Immature natural killer cell (primary cell): ENCODE results near the gene SPTBN5. TPM values are rescaled to one million over a fixed set of nuclear protein-coding genes. Genes with fewer than 3 reads are reported as not detected.

Source experiments
- DNase-seq, 3 donors: peaks; one replicate each; pipeline ENCODE4 v3.0.0; 2022; ENCODE audit warnings: mixed read lengths in 1 of 3
- H3K27ac Mint-ChIP-seq, 6 donors: one replicate each; pipeline ENCODE4 v1.8.0; 2020; ENCODE audit warnings: mixed read lengths in 6 of 6, mild to moderate bottlenecking in 5 of 6, inconsistent platforms in 4 of 6, moderate library complexity in 3 of 6
- H3K27me3 Mint-ChIP-seq, 3 donors: one replicate each; pipeline ENCODE4 v1.8.0; 2020 to 2021; ENCODE audit warnings: low read depth in 3 of 3, mild to moderate bottlenecking in 3 of 3, mixed read lengths in 3 of 3, moderate library complexity in 3 of 3, inconsistent platforms in 1 of 3
- H3K36me3 Mint-ChIP-seq, 3 donors: one replicate each; pipeline ENCODE4 v1.8.0; 2020; ENCODE audit warnings: mixed read lengths in 3 of 3, inconsistent platforms in 2 of 3, mild to moderate bottlenecking in 2 of 3
- H3K4me1 Mint-ChIP-seq, 2 donors: one replicate each; pipeline ENCODE4 v1.8.0; 2020; ENCODE audit warnings: inconsistent platforms in 2 of 2, mild to moderate bottlenecking in 2 of 2, mixed read lengths in 2 of 2, moderate library complexity in 1 of 2
- H3K4me3 Mint-ChIP-seq, 5 donors: one replicate each; pipeline ENCODE4 v1.8.0; 2020; ENCODE audit warnings: mild to moderate bottlenecking in 5 of 5, mixed read lengths in 5 of 5, inconsistent platforms in 3 of 5, moderate library complexity in 3 of 5
- H3K9me3 Mint-ChIP-seq, 6 donors: one replicate each; pipeline ENCODE4 v1.8.0; 2020; ENCODE audit warnings: mild to moderate bottlenecking in 6 of 6, mixed read lengths in 6 of 6, inconsistent platforms in 4 of 6, moderate library complexity in 3 of 6
- polyA plus RNA-seq, 3 donors: library from polyadenylated mRNA; unstranded; fragments of 300-500 nt; fragmentation: Illumina TruSeq; gene quantifications; one replicate each; pipeline ENCODE4 v1.2.3, GENCODE V29; 2021

Gene SPTBN5
- polyA plus RNA-seq, 3 donors from 2014 or later: 0.06 TPM; not detected in 2

- Mint-ChIP-seq H3K36me3 (no peaks in the 10 kb centered on the region), H3K27ac (peak overlapping the region; percentile 59 to 100 (median 98)), H3K27me3 (peaks cover 3 to 22% (median 5%) of the 10 kb centered on the region in 3 donors), H3K9me3 (no peaks in the 10 kb centered on the region), H3K4me1 (peaks cover 45 to 48% of the 10 kb centered on the region in 2 donors), H3K4me3 (no peak overlapping the region)
- DNase-seq: no peak
Measured at GRCh38 chr15:41932511-41933289, 38.8 kb upstream of the SPTBN5 start.

DNA sequence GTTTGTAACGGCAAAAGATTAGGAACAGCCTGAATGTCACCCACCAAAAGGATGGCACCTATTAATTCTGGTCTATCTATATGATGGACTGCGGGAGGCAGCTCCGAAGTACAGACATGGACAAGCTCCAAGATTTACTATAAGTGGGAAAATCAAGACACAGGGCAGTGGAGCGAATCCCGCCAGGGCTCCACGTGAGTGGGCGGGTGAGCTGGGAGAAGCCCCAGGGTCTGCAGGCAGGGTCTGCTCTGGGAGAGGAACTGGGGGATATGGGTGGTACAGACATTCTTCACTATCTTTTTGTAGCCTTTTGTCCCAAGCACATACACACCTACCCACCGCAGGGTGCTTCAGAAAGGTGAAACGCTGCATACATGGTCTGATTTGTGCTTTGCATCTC, 38.2 kb upstream of the SPTBN5 start:
- Mint-ChIP-seq H3K27ac (peak overlapping the region in 2 of 6 donors; percentile 76 to 100), H3K4me1 (peaks cover 39 to 42% of the 10 kb centered on the region in 2 donors), H3K4me3 (no peak overlapping the region), H3K36me3 (no peaks in the 10 kb centered on the region), H3K9me3 (no peaks in the 10 kb centered on the region), H3K27me3 (peaks cover 3 to 19% (median 5%) of the 10 kb centered on the region in 3 donors)
- no peak for DNase-seq

- Mint-ChIP-seq H3K36me3 (no peaks in the 10 kb centered on the region), H3K4me1 (peaks cover 38 to 42% of the 10 kb centered on the region in 2 donors), H3K27ac (no peak overlapping the region), H3K27me3 (peaks cover 2 to 10% (median 3%) of the 10 kb centered on the region in 3 donors), H3K4me3 (no peak overlapping the region), H3K9me3 (no peaks in the 10 kb centered on the region)
- no peak for DNase-seq
Measured at GRCh38 chr15:41930867-41931222, 37.0 kb upstream of the SPTBN5 start.

DNA sequence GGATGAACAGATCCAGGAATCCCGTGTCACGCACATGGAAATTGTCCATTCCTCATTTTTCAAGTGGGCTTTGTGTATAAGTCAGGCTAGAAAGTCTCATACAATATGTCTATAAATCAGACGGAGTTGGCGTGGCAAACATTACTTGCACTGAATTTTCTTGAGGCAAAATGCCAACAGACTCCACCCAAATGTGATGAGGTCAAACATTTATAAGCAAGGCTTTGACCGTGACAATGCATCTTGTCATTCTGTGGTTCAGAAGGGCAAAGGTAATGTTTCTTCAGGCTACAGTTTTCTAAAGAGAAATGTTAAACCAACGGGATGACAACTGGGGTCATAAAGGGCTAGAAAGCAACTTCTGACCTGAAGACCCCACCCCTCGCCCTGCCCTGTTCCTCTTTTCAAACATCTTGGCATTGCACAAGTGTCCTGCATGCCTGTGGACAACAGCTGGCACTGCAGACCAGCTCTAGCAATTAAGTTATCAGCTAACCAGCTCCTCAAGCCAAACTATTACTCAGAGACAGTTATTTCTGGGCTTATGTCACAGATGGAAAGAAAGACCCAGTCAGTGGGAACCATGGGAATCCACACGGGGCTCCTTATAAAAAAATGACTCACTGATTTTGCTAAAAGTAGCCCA, 36.5 kb upstream of the SPTBN5 start:
- no peaks in the 10 kb centered on the region for H3K36me3 Mint-ChIP-seq
- no peak for DNase-seq
- H3K4me1 Mint-ChIP-seq: peaks cover 33 to 37% of the 10 kb centered on the region in 2 donors
- H3K27ac Mint-ChIP-seq: no peak overlapping the region
- no peaks in the 10 kb centered on the region for H3K9me3 Mint-ChIP-seq
- H3K27me3 Mint-ChIP-seq: peaks cover 0 to 5% (median 3%) of the 10 kb centered on the region in 3 donors
- H3K4me3 Mint-ChIP-seq: no peak overlapping the region

DNA sequence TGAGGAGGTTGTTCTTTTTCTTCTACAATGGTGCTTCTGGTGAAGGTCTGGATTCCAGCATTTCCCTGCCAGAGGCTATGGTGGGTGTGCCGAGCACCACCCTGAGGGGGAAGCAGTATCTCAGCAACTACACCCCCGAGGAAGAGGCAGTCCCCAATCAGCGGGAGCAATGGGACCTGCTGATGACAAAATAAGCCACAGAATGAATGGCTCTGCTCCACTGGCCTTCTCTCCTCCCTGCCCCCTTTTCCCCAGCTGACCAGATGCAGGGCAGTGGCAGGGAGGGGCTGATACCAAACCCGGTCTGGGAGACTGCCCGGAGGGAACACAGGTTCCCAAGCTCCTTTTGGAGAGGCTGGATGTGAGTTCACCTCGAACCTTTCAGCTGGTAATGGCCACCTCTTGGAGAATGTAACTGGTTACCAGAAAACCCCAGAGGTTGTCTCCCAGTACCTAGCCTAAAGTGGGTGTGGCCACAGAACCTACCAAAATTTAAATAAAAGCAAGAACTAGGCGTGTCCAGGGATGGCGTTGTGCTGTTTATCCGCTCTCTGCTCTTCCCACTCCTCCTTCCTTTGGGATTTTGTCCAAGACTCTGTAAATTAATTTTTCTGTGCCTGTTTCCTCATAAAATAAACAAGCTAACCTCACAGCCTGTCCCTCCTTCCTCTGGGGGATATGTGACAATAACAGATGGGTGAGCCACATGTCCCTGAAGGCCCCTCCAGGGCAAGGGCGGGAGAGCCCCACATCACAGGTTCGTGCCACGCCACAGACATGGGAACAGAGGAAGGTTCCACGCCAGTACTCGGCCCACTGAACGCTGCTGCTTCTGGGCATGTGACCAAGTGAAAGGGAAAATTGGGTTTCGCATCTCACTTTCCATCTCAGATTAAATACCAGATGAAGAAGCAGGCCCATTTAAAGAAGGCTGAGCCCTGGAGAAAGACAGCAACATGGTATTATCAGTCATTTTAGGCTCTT, 35.1 kb upstream of the SPTBN5 start:
- peaks cover 0 to 4% (median 3%) of the 10 kb centered on the region in 3 donors for H3K36me3 Mint-ChIP-seq
- H3K4me3 Mint-ChIP-seq: no peak overlapping the region
- DNase-seq: no peak
- H3K27me3 Mint-ChIP-seq: peaks cover 0 to 2% (median 0%) of the 10 kb centered on the region in 3 donors
- H3K9me3 Mint-ChIP-seq: no peaks in the 10 kb centered on the region
- H3K4me1 Mint-ChIP-seq: peaks cover 18 to 23% of the 10 kb centered on the region in 2 donors
- H3K27ac Mint-ChIP-seq: peak overlapping the region in 2 of 6 donors; percentile 30 to 41

DNA sequence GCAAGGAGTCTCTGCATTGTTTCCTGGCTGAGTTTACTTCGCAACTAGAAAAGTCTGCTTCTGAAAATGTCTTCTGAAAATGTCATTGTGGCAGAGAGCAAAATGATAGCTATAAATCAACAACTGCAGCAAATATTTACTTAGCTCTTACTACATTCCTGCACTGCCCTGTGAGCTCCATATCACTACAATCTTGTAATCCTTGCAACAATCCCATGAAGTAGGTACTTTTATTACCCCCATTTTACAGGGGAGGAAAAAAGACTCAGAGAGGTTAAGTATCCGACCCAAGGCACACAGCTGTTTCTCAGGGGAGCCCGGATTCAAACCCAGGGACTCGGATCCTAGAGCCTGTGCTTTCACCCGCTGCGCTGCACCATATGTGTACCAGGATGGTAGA, 34.2 kb upstream of the SPTBN5 start:
- H3K9me3 Mint-ChIP-seq: no peaks in the 10 kb centered on the region
- H3K27me3 Mint-ChIP-seq: peaks cover 0 to 2% (median 0%) of the 10 kb centered on the region in 3 donors
- peak overlapping the region in 2 of 6 donors; percentile 7 to 24 for H3K27ac Mint-ChIP-seq
- no peak overlapping the region for H3K4me3 Mint-ChIP-seq
- H3K36me3 Mint-ChIP-seq: peaks cover 0 to 4% (median 3%) of the 10 kb centered on the region in 3 donors
- no peak for DNase-seq
- H3K4me1 Mint-ChIP-seq: peaks cover 11 to 15% of the 10 kb centered on the region in 2 donors

- Mint-ChIP-seq H3K4me3 (no peak overlapping the region), H3K4me1 (peaks cover 11 to 12% of the 10 kb centered on the region in 2 donors), H3K9me3 (no peaks in the 10 kb centered on the region), H3K36me3 (peaks cover 0 to 8% (median 4%) of the 10 kb centered on the region in 3 donors), H3K27me3 (peaks cover 0 to 2% (median 0%) of the 10 kb centered on the region in 3 donors), H3K27ac (peak overlapping the region in 1 of 6 donors; percentile 24)
- DNase-seq: no peak
Measured at GRCh38 chr15:41927536-41927935, 33.7 kb upstream of the SPTBN5 start.

- peaks cover 11 to 12% of the 10 kb centered on the region in 2 donors for H3K4me1 Mint-ChIP-seq
- H3K4me3 Mint-ChIP-seq: peak overlapping the region in 2 of 5 donors; percentile 5 to 57
- no peak for DNase-seq
- no peaks in the 10 kb centered on the region for H3K9me3 Mint-ChIP-seq
- H3K36me3 Mint-ChIP-seq: peaks cover 0 to 10% (median 4%) of the 10 kb centered on the region in 3 donors
- H3K27me3 Mint-ChIP-seq: peaks cover 0 to 9% (median 0%) of the 10 kb centered on the region in 3 donors
- H3K27ac Mint-ChIP-seq: peak overlapping the region; percentile 7 to 75 (median 46)
Measured at GRCh38 chr15:41926185-41927056, 32.6 kb upstream of the SPTBN5 start.

DNA sequence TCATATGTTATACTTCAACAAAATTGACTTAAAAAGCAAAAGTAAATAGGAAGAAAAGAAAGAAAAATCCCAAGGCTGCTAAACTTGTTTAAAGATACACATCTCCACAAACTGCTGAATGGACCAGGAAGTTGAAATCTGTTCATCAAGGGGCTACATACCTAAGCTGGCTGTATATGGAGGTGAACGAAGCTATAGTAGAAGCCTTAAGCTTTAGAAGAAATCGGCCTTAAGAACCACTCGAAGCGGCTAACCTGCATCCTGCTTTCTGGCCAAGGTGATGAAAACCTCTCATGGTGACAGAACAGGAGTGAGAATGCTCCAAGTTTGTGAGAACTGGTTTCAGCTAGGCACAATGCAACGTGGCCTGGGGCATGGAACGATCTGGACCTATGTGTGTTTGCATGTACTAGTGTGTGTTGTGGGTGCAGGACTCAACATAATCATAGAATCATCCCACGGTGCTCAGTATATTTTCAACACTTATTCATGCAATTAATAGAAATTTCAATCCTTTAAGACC, 31.3 kb upstream of the SPTBN5 start:
- peaks cover 0 to 10% (median 4%) of the 10 kb centered on the region in 3 donors for H3K36me3 Mint-ChIP-seq
- H3K4me3 Mint-ChIP-seq: no peak overlapping the region
- DNase-seq: no peak
- peaks cover 0 to 9% (median 0%) of the 10 kb centered on the region in 3 donors for H3K27me3 Mint-ChIP-seq
- H3K9me3 Mint-ChIP-seq: no peaks in the 10 kb centered on the region
- peaks cover 11 to 12% of the 10 kb centered on the region in 2 donors for H3K4me1 Mint-ChIP-seq
- no peak overlapping the region for H3K27ac Mint-ChIP-seq

DNA sequence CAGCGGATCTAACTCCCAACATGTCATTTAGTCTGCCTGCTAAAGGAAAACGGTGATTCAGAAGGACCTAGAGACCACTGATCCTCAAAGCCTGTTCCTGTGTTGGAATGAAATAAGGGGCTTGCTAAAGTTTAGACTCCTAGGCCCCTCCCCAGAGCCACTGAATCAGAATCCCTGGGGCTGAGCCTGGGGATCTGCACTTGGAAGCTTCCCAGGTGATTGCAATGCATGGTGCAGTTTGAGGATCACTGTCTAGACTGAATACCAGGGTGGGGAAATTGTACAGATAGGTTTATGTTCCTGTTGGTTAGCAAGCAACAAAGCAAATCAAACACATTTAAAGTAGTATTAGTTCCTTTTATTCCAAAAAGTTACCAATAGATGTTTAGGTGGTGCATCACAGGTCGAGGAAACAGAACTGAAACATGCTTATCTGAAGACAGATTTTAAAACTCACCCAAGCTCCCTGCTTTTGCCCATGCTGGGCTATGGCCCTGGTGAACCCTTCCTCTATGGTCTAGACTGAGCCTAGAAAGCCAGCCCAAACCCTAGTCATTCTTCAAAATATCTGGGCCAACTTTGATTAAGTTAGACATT, 29.6 kb upstream of the SPTBN5 start:
- Mint-ChIP-seq H3K9me3 (no peaks in the 10 kb centered on the region), H3K27me3 (peaks cover 0 to 9% (median 1%) of the 10 kb centered on the region in 3 donors), H3K4me3 (no peak overlapping the region), H3K36me3 (peaks cover 0 to 10% (median 4%) of the 10 kb centered on the region in 3 donors), H3K27ac (no peak overlapping the region), H3K4me1 (peaks cover 11 to 12% of the 10 kb centered on the region in 2 donors)
- DNase-seq: no peak

DNA sequence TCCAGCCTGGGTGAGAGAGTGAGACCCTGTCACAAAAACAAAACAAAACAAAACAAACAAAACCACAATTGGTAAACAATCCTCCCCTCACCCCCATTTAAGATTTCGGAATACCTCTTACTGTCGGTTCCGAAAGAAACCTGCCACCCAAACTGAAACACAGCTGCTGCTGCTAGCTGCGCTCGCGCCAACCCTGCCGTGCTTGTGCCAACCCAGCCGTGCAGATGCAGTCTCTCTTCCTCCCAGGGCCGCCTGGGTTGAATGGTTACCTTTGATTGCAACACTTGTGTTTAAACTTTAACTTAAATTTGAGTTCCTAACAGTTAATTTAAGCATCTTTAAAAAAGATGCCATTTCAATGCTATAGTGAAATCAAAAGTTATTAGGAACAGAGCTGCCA, 28.5 kb upstream of the SPTBN5 start:
- Mint-ChIP-seq H3K27me3 (peaks cover 0 to 9% (median 3%) of the 10 kb centered on the region in 3 donors), H3K4me1 (peaks cover 11 to 12% of the 10 kb centered on the region in 2 donors), H3K4me3 (no peak overlapping the region), H3K27ac (peak overlapping the region in 1 of 6 donors; percentile 53), H3K36me3 (peaks cover 0 to 18% (median 8%) of the 10 kb centered on the region in 3 donors), H3K9me3 (no peaks in the 10 kb centered on the region)
- no peak for DNase-seq

- Mint-ChIP-seq H3K27me3 (peaks cover 0 to 9% (median 3%) of the 10 kb centered on the region in 3 donors), H3K27ac (peak overlapping the region in 2 of 6 donors; percentile 20 to 52), H3K4me1 (peaks cover 9 to 10% of the 10 kb centered on the region in 2 donors), H3K9me3 (no peaks in the 10 kb centered on the region), H3K36me3 (peaks cover 0 to 19% (median 8%) of the 10 kb centered on the region in 3 donors), H3K4me3 (no peak overlapping the region)
- DNase-seq: no peak
Measured at GRCh38 chr15:41921639-41922038, 27.8 kb upstream of the SPTBN5 start.
